NCI-H2196 treated with DMSO at 0.1 percent for 48 hours (cell line): ENCODE results near the gene DOK7.
A peak's percentile ranks its signal among the peaks of the same experiment; 100 is the strongest.
"Not testable (repeated sequence)": the region's sequence is repeated elsewhere in the genome, so short reads cannot be mapped to it uniquely, and the experiment has no call there.

Experiments
- DNase-seq: peaks from one replicate; lab custom pipeline; 2025; ENCODE audit not compliant: unreplicated experiment; lab: John Stamatoyannopoulos, UW

Gene DOK7

DNA sequence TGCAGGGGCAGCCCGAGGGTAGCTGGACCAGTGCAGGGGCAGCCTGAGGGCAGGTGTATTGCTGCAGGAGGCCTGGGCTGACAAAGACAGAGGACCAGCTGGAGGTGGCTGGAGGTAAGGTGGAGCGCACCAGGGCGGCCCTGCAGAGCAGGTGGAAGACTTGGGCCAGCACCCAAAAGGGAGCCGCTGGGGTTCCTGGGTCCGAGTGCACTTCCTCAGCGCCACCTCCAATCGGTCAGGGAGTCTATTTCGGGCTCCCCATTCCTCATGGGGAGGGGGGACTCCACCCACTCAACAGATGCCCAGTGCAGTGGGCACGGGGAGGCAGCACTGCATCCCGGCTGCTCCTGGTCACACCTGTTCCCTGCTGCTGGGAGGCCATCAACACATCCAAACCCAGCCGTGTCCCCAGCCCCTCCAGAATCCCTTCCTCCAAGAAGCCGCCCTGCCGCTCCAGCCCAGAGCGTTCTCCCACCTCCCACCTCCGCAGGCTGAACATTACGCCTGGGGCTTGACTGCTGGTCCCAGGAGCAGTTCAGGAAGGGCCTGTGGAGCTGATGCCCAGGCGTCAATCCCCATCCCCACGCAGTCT lies 67.7 kb downstream of the DOK7 start:
- no peak for DNase-seq

DNA sequence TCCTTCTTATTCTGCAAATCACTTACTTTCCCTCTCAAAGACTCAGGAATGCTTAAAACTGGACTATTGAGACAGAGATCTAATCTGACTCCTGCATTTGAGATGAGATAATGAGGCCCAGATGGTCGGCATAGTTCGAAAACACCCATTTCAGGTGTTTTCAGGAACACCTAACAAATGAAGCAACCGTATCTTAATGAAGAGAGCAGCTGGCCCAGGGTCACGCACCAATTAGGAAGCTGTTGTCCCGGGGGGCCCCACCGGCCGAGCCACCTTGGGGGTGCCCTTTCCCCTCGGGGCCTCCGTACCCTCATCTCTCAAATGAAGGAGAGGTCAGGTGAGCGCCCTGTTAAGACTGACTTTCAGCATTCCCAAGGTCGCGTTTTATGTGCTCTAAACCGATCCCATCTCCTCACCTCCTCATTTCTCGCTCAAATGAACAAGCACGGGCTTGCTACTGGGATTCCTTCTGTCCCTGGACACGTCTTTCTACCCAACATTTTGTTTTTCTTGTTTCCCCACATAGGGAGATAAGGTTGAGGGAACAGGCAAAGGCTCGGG lies 68.3 kb downstream of the DOK7 start:
- DNase-seq: no peak

DNA sequence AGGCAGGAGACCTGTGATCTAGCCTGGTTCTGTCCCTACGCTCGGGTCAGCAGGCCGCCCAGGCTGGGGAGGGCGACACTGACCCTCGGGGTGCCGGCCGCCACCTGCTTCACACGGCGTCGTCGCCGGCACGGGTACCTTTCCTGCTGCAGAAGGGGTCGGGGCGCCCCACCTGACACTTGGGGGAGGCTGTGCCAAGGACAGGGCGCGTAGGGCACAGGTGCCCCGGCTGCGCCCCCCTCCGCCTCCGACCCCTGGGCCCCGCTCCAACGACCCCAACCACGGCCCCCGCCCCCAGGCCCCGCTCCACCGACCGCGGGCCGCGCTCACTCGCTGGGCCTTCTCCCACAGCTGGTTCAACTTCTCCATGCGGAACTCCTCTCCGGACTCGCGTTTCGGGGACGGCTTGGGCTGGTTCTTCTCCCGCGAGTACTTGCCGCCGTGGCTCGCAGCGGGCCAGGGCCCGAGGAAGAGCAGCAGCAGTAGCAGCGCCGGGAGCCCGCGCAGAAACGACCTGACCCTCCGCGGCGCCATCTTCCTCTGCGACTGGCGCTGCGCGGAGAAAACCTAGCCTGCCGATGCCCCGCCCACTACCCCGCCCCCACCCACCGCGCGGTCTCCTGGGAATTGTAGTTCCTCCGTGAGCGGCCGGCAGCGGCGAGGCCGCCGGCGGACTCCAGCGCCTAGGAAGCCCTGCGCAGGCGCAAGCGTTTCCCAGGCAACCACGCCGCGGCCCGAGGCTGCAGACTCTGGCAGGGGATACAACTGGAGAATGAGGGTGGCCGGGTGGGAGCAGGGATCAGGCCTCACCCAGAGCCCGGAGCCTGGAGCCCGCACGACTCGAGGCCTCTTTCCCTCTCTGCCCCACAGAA lies 69.0 kb downstream of the DOK7 start, which contains the start of gene LRPAP1:
TSS of gene LRPAP1 (minus strand) at position 544 of the 872 bp plus-strand sequence. CDS start at position 534, 10 bp downstream.
- peak; percentile 79 for DNase-seq

DNA sequence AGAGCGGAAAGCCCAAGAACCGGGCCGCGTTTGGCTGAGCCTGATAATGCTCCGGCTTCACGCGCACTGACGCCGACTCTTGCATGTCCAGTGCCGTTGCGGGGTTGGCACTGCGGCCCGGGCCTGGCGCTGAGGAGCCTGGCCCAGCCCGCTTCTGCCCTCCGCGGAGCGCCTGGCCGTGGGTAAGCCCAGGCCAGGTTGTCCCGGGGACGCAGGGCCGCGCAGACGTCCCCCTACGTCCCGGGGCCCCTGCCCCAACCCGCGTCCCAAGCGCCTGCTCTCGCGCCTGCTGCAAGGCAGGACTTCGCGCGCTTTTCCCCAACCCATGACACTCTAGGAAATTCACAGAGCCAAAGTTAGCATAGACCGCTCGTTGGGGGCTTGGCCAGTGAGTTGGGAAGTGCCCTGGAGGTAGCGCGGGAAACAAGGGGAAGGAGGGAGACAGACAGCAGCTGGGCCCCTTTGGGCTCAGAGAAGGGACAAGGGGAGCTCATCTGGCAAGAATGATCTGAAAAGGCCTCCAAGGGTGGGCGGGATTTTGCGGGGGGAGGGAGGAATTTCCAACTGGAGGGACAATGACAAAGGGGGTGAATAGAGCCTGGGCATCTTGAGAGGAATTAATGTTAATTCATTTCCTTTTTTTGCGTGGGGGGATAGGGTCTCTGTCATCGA lies 69.8 kb downstream of the DOK7 start:
- DNase-seq: no peak

DNA sequence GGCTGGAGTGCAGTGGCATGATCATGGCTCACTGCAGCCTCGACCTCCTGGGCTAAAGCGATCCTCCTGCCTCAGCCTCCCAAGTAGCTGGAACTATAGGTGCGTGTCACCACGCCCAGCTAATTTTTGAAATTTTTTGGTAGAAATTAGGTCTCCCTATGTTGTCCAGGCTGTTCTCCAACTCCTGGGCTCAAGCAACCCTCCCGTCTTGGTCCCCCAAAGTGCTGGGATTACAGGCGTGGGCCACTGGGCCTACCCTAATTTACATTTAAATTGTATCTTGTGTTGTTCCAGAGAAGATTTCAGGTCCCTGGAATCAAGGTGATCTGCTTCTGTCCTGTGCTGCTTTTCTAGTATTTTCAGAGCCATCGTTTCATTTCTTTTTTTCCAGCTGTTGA lies 70.3 kb downstream of the DOK7 start:
- DNase-seq: no peak

DNA sequence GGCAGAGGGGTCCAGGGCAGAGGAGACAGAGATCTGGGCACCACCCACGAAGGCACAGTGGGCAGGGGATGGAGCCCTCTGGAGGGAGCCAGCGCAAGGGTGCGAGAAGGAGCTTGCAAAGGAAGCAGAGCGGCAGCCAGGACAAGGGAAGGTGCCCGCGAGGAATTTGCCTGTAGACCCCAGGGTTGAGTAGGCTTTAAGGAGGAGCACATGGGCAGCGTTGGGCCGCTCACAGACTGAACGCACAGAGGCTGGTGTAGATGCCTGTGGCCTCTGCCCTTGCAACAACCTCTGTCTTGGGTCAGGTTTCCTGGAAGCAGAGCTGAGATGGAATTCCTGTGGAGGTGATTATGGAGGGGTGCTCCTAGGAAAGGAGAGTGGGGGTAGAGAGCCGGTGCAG lies 72.7 kb downstream of the DOK7 start:
- DNase-seq: not testable (repeated sequence)

DNA sequence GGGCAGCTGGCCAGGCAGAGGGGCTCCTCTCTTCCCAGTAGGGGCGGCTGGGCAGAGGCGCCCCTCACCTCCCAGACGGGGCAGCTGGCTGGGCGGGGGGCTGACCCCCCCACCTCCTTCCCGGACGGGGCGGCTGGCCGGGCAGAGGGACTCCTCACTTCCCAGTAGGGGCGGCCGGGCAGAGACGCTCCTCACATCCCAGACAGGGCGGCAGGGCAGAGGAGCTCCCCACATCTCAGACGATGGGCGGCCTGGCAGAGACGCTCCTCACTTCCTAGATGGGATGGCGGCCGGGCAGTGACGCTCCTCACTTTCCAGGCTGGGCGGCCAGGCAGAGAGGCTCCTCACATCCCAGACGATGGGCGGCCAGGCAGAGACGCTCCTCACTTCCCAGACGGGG lies 75.8 kb downstream of the DOK7 start:
- DNase-seq: not testable (repeated sequence)

DNA sequence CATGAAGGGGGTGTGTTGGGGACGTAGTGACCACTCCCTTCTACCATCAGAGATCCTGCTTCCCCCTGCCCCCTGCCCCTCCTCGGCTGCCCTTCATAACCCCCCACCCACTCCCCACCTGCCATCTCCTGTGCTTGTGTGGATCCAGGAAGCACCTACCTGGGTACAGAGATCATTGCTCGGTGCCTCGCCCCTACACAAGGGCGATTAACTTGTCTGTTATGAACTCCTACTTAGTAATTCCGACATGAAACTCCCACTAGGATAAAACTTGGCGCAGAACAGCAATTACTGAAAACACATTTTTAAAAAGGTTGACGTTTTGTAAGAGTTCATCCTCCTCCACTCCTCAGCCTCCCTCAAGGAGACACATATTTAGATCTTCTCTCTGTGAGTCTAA lies 80.3 kb downstream of the DOK7 start:
- not testable (repeated sequence) for DNase-seq
